HG03025 (cell line): ENCODE results near the gene LBR.
"Not testable (repeated sequence)": the region's sequence is repeated elsewhere in the genome, so short reads cannot be mapped to it uniquely, and the experiment has no call there.

Experiments used
- ATAC-seq: cut with Tn5 transposase; IDR thresholded peaks from one replicate; pipeline ENCODE4 v1.9.1; 2021; ENCODE audit warnings: mild to moderate bottlenecking, moderate library complexity; ENCODE audit not compliant: unreplicated experiment, low FRiP score

The LBR gene

GRCh38 chr1:225389843-225390242 is 38.0 kb downstream of the LBR start:
- ATAC-seq = no peak

GRCh38 chr1:225388372-225388771 is 39.5 kb downstream of the LBR start:
- ATAC-seq = no peak

- not testable (repeated sequence) for ATAC-seq
These were observed 41.0 kb downstream of the LBR start for GRCh38 chr1:225386860-225387259.

- ATAC-seq = no peak
These were observed 47.1 kb downstream of the LBR start for GRCh38 chr1:225380691-225381090.

GRCh38 chr1:225378880-225379279 is 49.0 kb downstream of the LBR start:
- no peak for ATAC-seq

- no peak for ATAC-seq
These were observed 52.8 kb downstream of the LBR start for GRCh38 chr1:225374996-225375395.

GRCh38 chr1:225373155-225373554 is 54.7 kb downstream of the LBR start:
- ATAC-seq = no peak

- no peak for ATAC-seq
These were observed 56.4 kb downstream of the LBR start for GRCh38 chr1:225371366-225372010.

GRCh38 chr1:225368036-225368552 is 59.7 kb downstream of the LBR start:
- no peak for ATAC-seq

- ATAC-seq = no peak
These were observed 61.3 kb downstream of the LBR start for GRCh38 chr1:225366552-225366951.

GRCh38 chr1:225366018-225366417 is 61.8 kb downstream of the LBR start:
- ATAC-seq = no peak

GRCh38 chr1:225364439-225364838 is 63.4 kb downstream of the LBR start:
- ATAC-seq = no peak

- ATAC-seq = no peak
These were observed 65.0 kb downstream of the LBR start for GRCh38 chr1:225362805-225363204.

- no peak for ATAC-seq
These were observed 66.7 kb downstream of the LBR start for GRCh38 chr1:225361176-225361575.

GRCh38 chr1:225360119-225360518 is 67.7 kb downstream of the LBR start:
- ATAC-seq = no peak

GRCh38 chr1:225355863-225356262 is 72.0 kb downstream of the LBR start:
- no peak for ATAC-seq

- no peak for ATAC-seq
These were observed 72.9 kb downstream of the LBR start for GRCh38 chr1:225354906-225355305.
